Mucosa of stomach (tissue), 1 donor: ENCODE results near the gene HPF1.

Experiments
- H3K27me3 ChIP-seq: one replicate; pipeline ENCODE4 v1.7.0; 2013; ENCODE audit warnings: mild to moderate bottlenecking, low read length; ENCODE audit not compliant: control insufficient read depth, insufficient read depth
- H3K36me3 ChIP-seq: one replicate; pipeline ENCODE4 v1.7.0; 2013; ENCODE audit warnings: low read length; ENCODE audit not compliant: control insufficient read depth, insufficient read depth
- H3K4me1 ChIP-seq: one replicate; pipeline ENCODE4 v1.7.0; 2013; ENCODE audit warnings: mild to moderate bottlenecking, low read length; ENCODE audit not compliant: control insufficient read depth, insufficient read depth
- H3K4me3 ChIP-seq: one replicate; pipeline ENCODE4 v1.7.0; 2013; ENCODE audit warnings: low read length
- H3K9ac ChIP-seq: one replicate; pipeline ENCODE4 v1.7.0; 2013; ENCODE audit warnings: mild to moderate bottlenecking, low read length, moderate library complexity
- H3K9me3 ChIP-seq: one replicate; pipeline ENCODE4 v1.7.0; 2013; ENCODE audit warnings: mild to moderate bottlenecking, low read length, moderate library complexity; ENCODE audit not compliant: control insufficient read depth
- donor health status: Pancreatic carcinoma.

Gene HPF1

DNA sequence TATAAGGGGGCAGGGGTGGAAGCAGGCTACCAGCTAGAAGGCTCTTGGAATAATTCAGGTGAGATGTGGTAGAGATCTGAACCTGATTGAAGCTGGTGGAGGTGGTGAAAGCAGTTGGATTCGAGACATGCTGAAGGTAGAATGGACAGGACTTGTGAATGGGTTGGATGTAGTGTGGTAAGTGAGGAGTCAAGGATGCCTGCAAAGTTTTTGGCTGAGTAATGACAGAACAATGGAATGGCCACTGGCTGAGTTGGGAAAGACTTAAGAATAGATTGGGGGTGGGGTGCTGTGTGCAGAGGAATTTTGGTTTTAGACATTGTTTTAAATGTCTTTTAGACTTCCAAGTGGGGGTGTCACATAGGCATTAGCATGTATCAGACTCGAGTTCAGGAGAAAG, 33.5 kb downstream of the HPF1 start:
- Histone ChIP-seq H3K27me3 (no peaks in the 10 kb centered on the region), H3K9me3 (no peaks in the 10 kb centered on the region), H3K4me3 (no peak overlapping the region), H3K36me3 (no peaks in the 10 kb centered on the region), H3K4me1 (no peaks in the 10 kb centered on the region), H3K9ac (no peak overlapping the region)

DNA sequence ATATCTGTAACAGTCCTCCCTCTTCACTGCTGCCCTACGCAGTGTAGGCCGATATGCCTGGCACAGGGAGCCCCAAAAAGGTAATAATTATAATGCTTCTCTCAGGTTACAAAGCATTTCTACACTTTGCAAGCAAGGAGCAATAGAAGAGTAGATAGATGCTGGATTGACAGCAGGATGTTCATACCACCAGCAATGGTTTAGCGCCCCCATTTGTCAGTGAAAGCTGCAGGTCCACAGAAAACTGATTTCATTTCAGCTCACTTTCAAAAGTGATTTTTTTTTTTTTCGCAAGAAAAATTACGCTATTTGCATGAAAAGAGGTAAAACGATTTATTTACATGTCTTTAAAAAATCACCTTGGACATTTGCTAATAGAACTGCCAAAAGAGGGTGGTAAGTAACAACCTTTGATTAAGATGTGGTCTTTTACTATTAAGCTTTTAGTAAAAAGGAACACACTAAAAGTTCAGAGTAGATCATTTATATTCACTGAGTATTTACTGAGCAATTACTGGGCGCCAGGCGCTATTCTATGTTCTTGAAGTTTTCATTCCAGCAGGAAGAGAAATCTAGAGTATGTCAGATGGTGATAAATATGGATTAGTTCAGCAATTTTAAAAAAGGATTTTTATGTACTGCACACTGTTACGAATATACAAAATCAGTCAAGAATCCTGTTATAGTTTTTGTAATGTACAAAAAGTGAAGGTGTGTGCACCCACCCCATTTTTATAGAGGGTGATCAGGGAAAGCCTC, 34.4 kb downstream of the HPF1 start:
- Histone ChIP-seq H3K4me1 (no peaks in the 10 kb centered on the region), H3K36me3 (no peaks in the 10 kb centered on the region), H3K9ac (no peak overlapping the region), H3K9me3 (no peaks in the 10 kb centered on the region), H3K4me3 (no peak overlapping the region), H3K27me3 (no peaks in the 10 kb centered on the region)

GRCh38 chr4:169720529-169720928, 37.2 kb downstream of the HPF1 start:
- Histone ChIP-seq H3K36me3 (no peaks in the 10 kb centered on the region), H3K4me1 (no peaks in the 10 kb centered on the region), H3K4me3 (no peak overlapping the region), H3K27me3 (no peaks in the 10 kb centered on the region), H3K9ac (no peak overlapping the region), H3K9me3 (no peaks in the 10 kb centered on the region)

- no peaks in the 10 kb centered on the region for H3K4me1 ChIP-seq
- no peaks in the 10 kb centered on the region for H3K9me3 ChIP-seq
- H3K36me3 ChIP-seq = peaks cover 3% of the 10 kb centered on the region
- no peak overlapping the region for H3K4me3 ChIP-seq
- no peaks in the 10 kb centered on the region for H3K27me3 ChIP-seq
- H3K9ac ChIP-seq = no peak overlapping the region
Observed at GRCh38 chr4:169716677-169717076, 41.1 kb downstream of the HPF1 start.

DNA sequence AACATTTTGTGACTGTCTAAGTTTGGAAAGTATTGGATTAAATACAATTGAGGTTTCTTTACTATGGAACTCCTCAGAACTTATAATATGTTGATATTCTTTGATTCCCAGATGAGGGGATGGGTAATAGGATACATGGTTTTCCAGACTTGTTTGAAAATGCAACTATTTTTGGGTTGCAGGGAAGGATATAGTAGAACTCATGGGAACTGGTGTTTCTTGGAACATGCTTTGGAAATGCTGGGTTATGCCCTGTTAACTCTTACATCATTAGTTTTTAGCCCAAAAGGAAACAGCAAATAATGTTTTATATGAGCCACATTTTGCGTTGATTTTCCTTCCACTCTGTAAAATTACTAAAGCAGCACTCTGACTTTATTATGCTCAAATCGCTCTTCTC, 41.9 kb downstream of the HPF1 start:
- H3K27me3 ChIP-seq = no peaks in the 10 kb centered on the region
- H3K9me3 ChIP-seq = no peaks in the 10 kb centered on the region
- no peak overlapping the region for H3K4me3 ChIP-seq
- H3K4me1 ChIP-seq = no peaks in the 10 kb centered on the region
- no peak overlapping the region for H3K9ac ChIP-seq
- peaks cover 3% of the 10 kb centered on the region for H3K36me3 ChIP-seq

DNA sequence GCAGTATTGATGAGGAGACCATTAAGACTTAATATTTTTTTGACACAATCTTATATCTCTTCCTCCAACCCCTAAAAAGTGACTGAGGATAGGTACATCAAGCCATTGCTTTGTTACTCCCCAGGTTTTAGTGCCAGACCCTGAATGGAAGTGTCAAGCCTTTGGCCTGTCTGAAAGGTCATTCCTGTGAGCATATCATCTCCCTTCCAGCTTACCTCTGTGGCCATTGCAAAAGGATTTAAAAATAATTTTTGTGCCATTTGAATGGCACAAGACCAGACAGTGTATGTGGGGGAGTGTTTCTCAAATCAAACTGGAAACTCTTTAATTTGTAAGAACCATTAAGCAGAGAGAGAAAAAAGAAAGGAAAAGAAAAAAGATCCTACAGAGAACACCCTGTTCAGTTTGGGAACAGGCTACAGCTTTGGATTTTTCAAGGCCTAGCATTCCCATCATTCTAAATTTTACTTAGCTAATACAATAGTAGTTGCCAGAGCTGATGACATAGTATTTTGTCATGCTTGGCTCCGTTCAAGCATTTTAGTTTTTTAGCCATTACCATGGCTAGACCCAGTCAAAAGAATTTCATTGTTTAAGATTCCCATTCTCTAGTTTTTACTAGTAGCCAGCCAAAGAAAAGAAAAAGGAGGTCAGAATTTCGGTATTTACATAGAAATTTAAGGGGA, 49.6 kb downstream of the HPF1 start:
- no peaks in the 10 kb centered on the region for H3K9me3 ChIP-seq

GRCh38 chr4:169698331-169698730, 59.4 kb downstream of the HPF1 start:
- Histone ChIP-seq H3K4me1 (no peaks in the 10 kb centered on the region), H3K9ac (no peak overlapping the region), H3K4me3 (no peak overlapping the region), H3K27me3 (no peaks in the 10 kb centered on the region), H3K36me3 (no peaks in the 10 kb centered on the region), H3K9me3 (no peaks in the 10 kb centered on the region)

More for the DNA sequence above, 49.6 kb downstream of the HPF1 start:
- no peak overlapping the region for H3K9ac ChIP-seq
- no peaks in the 10 kb centered on the region for H3K27me3 ChIP-seq
- H3K4me1 ChIP-seq = no peaks in the 10 kb centered on the region
- no peak overlapping the region for H3K4me3 ChIP-seq
- H3K36me3 ChIP-seq = peaks cover 2% of the 10 kb centered on the region

DNA sequence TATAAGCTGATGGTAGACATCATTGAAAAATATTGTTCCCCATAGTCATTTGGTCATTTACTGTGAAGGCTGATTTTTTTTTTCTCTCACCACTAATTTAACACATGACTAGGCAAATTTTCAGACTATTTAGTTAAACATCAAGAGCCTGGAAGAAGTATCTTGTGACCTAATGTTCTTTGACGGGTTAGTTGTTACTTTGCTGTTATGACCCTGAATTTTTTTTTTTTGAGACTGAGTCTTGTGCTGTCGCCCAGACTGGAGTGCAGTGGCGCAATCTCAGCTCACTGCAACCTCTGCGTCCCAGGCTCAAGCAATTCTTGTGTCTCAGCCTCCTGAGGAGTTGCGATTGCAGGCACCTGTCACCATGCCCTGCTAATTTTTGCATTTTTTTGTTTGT, 67.0 kb downstream of the HPF1 start:
- no peak overlapping the region for H3K9ac ChIP-seq
- H3K9me3 ChIP-seq = no peaks in the 10 kb centered on the region
- H3K36me3 ChIP-seq = no peaks in the 10 kb centered on the region
- H3K4me1 ChIP-seq = no peaks in the 10 kb centered on the region
- H3K4me3 ChIP-seq = no peak overlapping the region
- H3K27me3 ChIP-seq = no peaks in the 10 kb centered on the region

DNA sequence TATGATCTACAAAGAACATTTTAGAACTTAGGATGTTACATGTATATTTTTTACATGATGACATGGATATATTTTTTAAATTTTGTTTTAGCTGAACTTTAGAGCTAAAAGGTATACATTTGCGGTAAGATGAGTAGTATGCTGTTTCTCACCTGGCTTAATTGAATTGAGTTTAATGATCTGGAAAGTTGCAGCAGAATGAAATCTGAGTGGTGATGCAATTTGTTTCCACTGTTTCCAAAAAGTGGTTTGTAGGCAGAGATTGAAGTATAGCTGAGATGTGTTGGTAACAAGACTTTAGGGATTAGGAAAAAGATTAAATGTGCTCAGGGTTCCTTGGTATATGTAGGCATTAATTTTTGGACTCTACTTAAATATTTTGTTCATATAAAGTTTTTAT, 68.1 kb downstream of the HPF1 start:
- Histone ChIP-seq H3K36me3 (no peaks in the 10 kb centered on the region), H3K9ac (no peak overlapping the region), H3K4me3 (no peak overlapping the region)

DNA sequence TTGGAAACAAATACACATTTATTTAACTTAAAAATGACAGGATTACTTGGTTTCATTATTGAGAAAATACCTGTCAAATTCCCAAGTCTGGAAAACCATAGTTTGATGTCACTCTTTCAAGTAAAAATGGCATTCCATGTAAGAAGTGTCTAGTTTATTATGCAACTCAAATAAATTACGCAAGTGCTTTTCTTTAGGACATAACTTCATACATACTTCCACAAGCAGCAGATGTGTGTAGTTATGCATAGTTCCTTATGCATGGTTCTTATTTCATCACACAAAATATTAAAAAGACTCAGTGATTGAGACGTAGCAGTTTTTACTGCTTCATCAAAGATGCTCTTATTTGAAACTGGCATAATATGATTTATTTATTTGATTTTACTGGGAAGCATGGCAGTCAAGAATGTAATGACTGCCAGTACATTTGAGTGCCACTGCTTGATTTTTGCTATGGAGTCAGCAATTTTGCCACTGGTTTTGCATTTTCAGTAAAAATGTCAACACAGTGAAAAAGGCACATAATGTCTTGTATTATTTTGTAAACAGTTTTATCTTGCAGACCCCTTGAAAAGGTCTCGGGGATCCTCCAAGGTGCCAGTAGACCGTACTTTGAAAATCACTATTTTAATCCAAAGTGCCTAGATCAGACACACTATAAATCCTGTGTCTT, 75.2 kb downstream of the HPF1 start:
- H3K9me3 ChIP-seq = no peaks in the 10 kb centered on the region
- H3K9ac ChIP-seq = no peak overlapping the region
- H3K36me3 ChIP-seq = no peaks in the 10 kb centered on the region
- no peak overlapping the region for H3K4me3 ChIP-seq
- no peaks in the 10 kb centered on the region for H3K27me3 ChIP-seq
- no peaks in the 10 kb centered on the region for H3K4me1 ChIP-seq

More for the DNA sequence above, 68.1 kb downstream of the HPF1 start:
- H3K9me3 ChIP-seq = no peaks in the 10 kb centered on the region
- H3K4me1 ChIP-seq = no peaks in the 10 kb centered on the region
- no peaks in the 10 kb centered on the region for H3K27me3 ChIP-seq
